Measurements from ENCODE around the gene SDR9C7.

- TF ChIP-seq CTCF (IDR thresholded peaks at IDR 0.05) (no peak), POLR2A (IDR thresholded peaks at IDR 0.05) (no peak)
Measured at GRCh38 chr12:56894698-56895368, 39.4 kb downstream of the SDR9C7 start.
